Memory B cell (primary cell): Measurements from ENCODE around the gene CYLD.

ENCODE experiments used
- ATAC-seq: fragments of 150-1000 bp; cut with Tn5 transposase; 2 replicates; pipeline ENCODE4 v1.10.0; 2021; ENCODE audit warnings: low read depth, mild to moderate bottlenecking, moderate library complexity
- DNase-seq, 2 donors: peaks; one replicate each; pipeline ENCODE4 v3.0.0; 2022; ENCODE audit warnings: low spot score in 2 of 2
- H3K27ac Mint-ChIP-seq: one replicate; pipeline ENCODE4 v1.8.0; 2022; ENCODE audit warnings: mild to moderate bottlenecking, moderate library complexity, mixed read lengths
- H3K27me3 Mint-ChIP-seq: one replicate; pipeline ENCODE4 v1.8.0; 2022; ENCODE audit warnings: mixed read lengths
- H3K36me3 Mint-ChIP-seq: one replicate; pipeline ENCODE4 v1.8.0; 2022; ENCODE audit warnings: mild to moderate bottlenecking, mixed read lengths
- H3K4me1 Mint-ChIP-seq: one replicate; pipeline ENCODE4 v1.8.0; 2022; ENCODE audit warnings: mixed read lengths
- H3K4me3 Mint-ChIP-seq: one replicate; pipeline ENCODE4 v1.8.0; 2022; ENCODE audit warnings: mild to moderate bottlenecking, moderate library complexity, mixed read lengths
- H3K9me3 Mint-ChIP-seq: one replicate; pipeline ENCODE4 v1.8.0; 2022; ENCODE audit warnings: mixed read lengths

Gene CYLD

DNA sequence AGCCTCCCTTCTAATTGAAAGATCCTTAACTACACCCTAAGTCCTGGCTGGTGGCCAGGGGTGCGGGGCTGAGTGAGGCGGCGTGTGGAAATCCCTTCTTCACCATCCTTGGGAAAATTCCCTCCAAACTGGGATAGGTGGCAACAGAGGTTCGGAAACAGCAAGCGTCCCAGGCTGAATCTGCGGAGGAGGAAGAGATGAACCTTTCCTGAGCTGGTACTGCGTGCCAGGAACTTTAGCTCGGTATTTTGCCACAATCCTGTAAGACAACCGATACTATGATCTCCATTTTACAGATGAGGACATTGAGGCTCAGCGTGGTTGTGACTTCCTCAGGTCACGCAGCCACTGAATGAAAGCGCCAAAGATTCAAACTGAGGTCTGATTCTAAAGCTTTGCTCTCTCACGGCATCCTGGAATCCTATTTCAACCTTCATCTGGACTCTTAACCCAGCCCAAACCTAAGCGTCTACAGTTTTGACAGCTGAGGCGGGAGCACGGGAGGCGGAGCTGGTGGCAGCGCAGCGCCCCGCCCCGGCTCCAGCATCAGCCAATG lies 583 bp upstream of the CYLD start:
- H3K4me1 Mint-ChIP-seq = peaks cover 38% of the 10 kb centered on the region

DNA sequence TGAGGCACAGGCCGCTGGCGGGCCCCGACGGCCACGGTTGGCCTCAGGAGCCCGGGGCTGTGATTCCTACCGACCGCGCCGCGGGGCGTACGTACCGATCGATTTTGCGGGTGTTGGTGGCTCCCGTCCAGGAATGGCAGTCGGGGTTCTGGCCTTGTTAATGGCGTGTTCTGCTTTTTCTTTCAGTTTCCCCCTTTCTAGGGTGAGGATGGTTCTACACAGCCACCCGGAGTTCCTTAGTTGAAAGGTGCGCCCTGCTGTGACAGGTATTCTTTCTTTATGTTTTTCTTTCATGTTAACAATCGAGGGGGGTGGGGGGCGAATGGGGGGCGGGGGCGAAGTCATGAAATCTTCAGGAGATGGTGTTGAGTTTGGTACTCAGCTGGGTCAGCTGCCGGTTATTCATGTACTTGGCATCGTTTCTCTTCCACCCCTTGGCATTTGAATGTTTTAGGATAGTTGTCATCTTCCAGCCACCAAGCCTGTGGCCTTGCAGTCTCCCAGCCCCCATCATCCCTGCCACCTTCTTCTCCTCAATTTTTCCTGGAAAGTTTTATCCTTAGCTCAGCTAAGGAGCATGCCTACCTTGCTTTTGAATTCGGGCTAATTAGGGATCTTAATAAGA lies 802 bp downstream of the CYLD start:
- peak in 1 of 2 donors; percentile 65 for DNase-seq
- Mint-ChIP-seq H3K4me1 (peaks cover 36% of the 10 kb centered on the region), H3K27ac (peak overlapping the region; percentile 97), H3K9me3 (no peaks in the 10 kb centered on the region), H3K4me3 (peak overlapping the region; percentile 86), H3K27me3 (no peaks in the 10 kb centered on the region), H3K36me3 (peaks cover 31% of the 10 kb centered on the region)
- ATAC-seq = peak; percentile 23

More for the DNA sequence above, 583 bp upstream of the CYLD start:
- Mint-ChIP-seq H3K36me3 (peaks cover 31% of the 10 kb centered on the region), H3K9me3 (no peaks in the 10 kb centered on the region), H3K4me3 (peak overlapping the region; percentile 89), H3K27me3 (no peaks in the 10 kb centered on the region), H3K27ac (peak overlapping the region; percentile 97)
- DNase-seq (no peak), ATAC-seq (no peak)

DNA sequence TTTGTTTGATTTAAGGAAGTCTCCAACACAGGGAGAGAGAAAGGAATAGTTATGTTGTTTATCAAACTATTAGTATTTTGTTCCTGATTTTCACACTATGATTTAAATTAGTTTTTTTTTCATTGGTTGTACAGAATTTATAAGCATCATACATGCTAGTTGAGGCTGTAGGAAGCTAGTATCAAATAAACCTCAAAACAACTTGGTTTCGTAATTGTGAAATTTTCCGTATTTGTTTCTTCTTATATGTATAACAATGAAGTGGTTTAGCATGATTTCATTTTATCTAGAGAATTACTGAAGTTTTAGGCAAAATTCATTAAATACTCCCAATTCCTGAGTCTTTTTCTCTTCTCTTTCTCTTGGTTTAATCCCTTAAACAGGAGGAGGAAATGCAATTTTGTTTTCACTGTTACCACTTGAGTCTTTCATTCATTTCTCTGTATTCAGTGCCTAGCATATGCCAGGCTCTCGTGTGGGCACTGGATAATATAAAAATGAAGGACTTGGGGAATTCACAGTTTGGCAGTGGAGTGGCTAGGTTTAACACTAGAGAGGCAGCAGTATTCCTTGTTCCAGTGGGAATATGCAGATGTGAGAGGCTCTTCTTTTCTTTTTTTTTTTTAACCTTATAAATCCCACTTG lies 1.8 kb downstream of the CYLD start:
- Mint-ChIP-seq H3K4me3 (peak overlapping the region; percentile 86), H3K36me3 (peaks cover 25% of the 10 kb centered on the region), H3K27ac (peak overlapping the region; percentile 97), H3K27me3 (no peaks in the 10 kb centered on the region), H3K9me3 (no peaks in the 10 kb centered on the region), H3K4me1 (peaks cover 37% of the 10 kb centered on the region)
- DNase-seq = no peak
- ATAC-seq = no peak

DNA sequence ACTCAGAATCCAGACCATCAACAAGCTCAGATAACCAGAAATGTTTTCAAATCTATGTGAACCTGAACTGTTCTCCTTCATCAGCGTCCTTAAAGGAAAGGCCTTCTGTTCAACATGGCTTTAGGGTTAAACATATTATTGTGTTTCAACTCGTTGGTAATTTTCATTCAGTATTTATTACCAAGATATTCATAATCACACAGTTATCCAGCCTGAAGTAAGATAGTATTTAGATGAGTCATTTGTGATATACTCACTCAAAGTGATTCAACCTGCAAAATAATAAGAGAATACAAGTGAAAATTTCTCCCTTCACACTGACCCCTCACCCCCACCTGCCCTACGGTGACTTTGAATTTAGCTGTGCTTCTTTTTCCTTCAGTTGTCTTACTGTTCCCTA lies 3.0 kb downstream of the CYLD start:
- Mint-ChIP-seq H3K27me3 (no peaks in the 10 kb centered on the region), H3K36me3 (peaks cover 23% of the 10 kb centered on the region), H3K27ac (peak overlapping the region; percentile 97), H3K9me3 (no peaks in the 10 kb centered on the region), H3K4me3 (peak overlapping the region; percentile 33), H3K4me1 (peaks cover 43% of the 10 kb centered on the region)
- DNase-seq (no peak), ATAC-seq (no peak)

DNA sequence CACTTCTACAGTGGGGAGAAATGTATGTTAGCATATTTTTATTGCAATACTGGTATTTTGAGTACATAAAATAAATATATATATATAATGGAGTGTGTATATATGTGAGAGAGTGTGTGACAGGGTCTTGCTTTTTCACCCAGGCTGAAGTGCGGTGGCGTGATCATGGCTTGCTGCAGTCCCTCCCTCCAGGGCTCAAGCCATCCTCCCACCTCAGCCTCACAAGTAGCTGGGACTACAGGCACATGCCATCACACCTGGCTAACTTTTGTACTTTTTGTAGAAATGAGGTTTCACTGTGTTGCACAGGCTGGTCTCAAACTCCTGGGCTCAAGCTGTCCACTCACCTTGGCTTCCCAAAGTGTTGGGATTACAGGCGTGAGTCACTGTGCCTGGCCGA lies 4.1 kb downstream of the CYLD start:
- H3K36me3 Mint-ChIP-seq = peaks cover 23% of the 10 kb centered on the region
- no peak for ATAC-seq
- peak overlapping the region; percentile 97 for H3K27ac Mint-ChIP-seq
- no peaks in the 10 kb centered on the region for H3K9me3 Mint-ChIP-seq
- no peaks in the 10 kb centered on the region for H3K27me3 Mint-ChIP-seq
- DNase-seq = no peak
- no peak overlapping the region for H3K4me3 Mint-ChIP-seq
- H3K4me1 Mint-ChIP-seq = peaks cover 43% of the 10 kb centered on the region

DNA sequence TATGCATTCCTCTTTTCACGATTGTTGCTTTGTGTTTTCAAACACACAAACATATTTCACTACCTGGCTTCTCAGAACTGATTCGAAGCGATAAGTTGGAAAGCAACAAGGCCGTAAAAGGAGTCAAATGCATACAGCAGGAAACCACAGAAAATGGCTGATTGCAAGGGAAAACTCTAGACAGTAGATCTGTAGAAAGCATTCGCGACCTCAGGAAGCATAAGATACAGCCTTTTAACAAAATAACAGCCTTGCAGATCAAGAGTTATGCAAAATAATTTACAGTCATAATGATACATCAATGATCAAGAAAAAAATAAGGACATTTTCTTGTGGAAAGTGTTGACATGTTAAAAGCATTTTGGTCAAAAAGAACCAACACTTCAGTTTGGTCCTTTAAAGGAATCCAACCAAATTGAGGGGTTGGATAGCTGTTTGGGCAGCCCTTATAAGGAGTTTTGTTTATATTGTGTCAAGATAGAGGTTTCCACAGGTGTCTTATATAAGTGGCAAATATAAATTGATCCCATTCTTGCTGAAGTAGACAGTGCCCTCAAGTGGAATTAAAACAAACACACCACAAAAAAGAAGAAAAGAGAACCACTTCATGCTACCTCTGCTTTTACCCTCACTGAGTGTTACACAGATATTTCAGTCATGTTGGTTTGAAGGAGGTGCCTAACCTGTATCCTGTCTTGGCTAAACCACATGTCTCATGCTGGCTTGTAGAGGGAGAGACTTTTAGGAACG lies 5.5 kb downstream of the CYLD start:
- Mint-ChIP-seq H3K4me3 (peak overlapping the region; percentile 38), H3K36me3 (peaks cover 26% of the 10 kb centered on the region), H3K4me1 (peaks cover 41% of the 10 kb centered on the region), H3K9me3 (no peaks in the 10 kb centered on the region), H3K27ac (peak overlapping the region; percentile 38), H3K27me3 (no peaks in the 10 kb centered on the region)
- DNase-seq (peak in 1 of 2 donors; percentile 31), ATAC-seq (peak; percentile 70)

DNA sequence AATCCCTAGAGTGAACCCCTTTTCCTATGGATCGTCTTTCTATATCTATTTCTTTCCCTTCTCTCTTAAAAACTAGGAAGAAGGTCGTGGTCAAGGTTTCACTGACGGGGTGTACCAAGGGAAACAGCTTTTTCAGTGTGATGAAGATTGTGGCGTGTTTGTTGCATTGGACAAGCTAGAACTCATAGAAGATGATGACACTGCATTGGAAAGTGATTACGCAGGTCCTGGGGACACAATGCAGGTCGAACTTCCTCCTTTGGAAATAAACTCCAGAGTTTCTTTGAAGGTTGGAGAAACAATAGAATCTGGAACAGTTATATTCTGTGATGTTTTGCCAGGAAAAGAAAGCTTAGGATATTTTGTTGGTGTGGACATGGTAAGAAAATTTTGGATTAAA lies 9.6 kb downstream of the CYLD start:
- Mint-ChIP-seq H3K9me3 (no peaks in the 10 kb centered on the region), H3K4me1 (peaks cover 24% of the 10 kb centered on the region), H3K36me3 (peaks cover 31% of the 10 kb centered on the region), H3K27me3 (no peaks in the 10 kb centered on the region), H3K4me3 (no peak overlapping the region), H3K27ac (no peak overlapping the region)
- ATAC-seq = no peak
- DNase-seq = no peak

DNA sequence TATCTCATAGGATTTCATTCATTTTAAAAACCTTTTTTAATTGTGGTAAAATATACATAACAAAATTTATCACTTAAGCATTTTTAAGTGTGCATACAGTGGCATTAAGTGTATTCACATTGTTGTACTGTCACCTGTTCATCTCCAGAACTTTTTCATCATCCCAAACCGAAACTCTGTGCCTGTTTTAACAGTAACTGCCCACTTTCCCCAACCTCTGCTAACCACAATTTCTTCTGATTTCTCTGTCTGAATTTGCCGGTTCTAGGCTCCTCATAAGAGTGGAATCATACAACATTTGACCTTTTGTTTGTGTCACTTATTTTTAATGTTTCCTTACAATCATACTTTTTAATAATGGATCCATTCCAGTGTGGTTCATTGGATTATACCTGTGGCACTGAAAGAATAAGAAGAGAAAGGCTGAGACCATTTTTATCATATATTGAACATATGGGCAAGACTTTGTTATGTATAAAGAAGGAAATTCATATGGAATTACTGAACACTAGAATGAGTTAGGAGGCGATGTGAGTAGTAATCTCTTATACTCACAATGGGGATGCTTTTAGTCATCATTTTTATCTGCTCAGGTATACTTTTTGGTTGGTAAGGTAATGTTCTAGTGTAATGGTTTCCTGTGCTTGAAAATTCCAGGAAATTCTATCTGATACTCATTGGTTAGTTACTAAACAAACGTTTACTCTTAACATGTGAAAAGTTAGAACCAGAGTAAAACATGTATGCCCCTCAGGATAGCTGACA lies 10.8 kb downstream of the CYLD start:
- H3K27me3 Mint-ChIP-seq = no peaks in the 10 kb centered on the region
- H3K27ac Mint-ChIP-seq = peak overlapping the region; percentile 36
- ATAC-seq = no peak
- DNase-seq = no peak
- H3K36me3 Mint-ChIP-seq = peaks cover 28% of the 10 kb centered on the region
- peaks cover 20% of the 10 kb centered on the region for H3K4me1 Mint-ChIP-seq
- H3K9me3 Mint-ChIP-seq = no peaks in the 10 kb centered on the region
- H3K4me3 Mint-ChIP-seq = no peak overlapping the region

DNA sequence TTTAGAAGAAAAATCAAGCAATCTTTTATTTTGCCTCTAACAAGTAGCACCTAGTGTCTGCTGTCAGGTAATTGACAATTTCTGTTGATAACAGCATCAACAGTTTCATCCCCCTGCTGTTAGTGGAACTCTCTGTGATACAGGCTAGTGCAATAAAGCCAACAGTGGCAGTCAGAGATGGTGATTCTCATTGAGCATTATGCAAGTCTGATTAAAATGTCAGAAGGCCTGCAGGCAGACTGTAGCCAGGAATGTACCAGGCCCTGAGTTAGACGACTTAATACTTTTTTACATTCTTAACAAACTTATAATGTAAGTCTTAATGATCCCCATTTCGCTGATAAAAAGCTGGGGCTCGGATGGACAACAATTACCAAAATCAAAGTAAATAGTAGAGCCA lies 14.6 kb downstream of the CYLD start:
- DNase-seq = no peak
- Mint-ChIP-seq H3K36me3 (peaks cover 38% of the 10 kb centered on the region), H3K27me3 (no peaks in the 10 kb centered on the region), H3K27ac (no peak overlapping the region), H3K4me3 (no peak overlapping the region), H3K9me3 (no peaks in the 10 kb centered on the region), H3K4me1 (peaks cover 33% of the 10 kb centered on the region)
- no peak for ATAC-seq

DNA sequence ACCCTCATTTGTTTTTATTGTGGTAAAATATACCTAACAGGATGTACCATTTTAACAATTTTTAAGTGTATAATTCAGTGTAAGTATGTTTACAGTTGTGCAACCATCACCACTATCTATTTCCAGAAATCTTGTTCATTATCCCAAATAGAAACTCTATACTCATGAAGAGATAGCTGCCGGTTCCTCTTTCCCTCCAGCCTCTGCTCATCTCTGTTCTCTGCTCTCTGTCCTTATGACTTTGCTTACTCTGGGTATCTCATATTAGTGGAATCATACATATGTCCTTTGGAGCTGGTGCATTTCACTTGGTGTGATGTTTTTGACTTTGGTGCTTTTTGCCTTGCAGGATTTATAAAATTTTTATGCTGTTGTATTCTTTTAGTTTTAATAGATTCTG lies 19.4 kb downstream of the CYLD start:
- no peak overlapping the region for H3K4me3 Mint-ChIP-seq
- no peak for DNase-seq
- H3K4me1 Mint-ChIP-seq = peaks cover 43% of the 10 kb centered on the region
- peaks cover 50% of the 10 kb centered on the region for H3K36me3 Mint-ChIP-seq
- peaks cover 4% of the 10 kb centered on the region for H3K9me3 Mint-ChIP-seq
- peak; percentile 52 for ATAC-seq
- H3K27ac Mint-ChIP-seq = no peak overlapping the region
- H3K27me3 Mint-ChIP-seq = no peaks in the 10 kb centered on the region

DNA sequence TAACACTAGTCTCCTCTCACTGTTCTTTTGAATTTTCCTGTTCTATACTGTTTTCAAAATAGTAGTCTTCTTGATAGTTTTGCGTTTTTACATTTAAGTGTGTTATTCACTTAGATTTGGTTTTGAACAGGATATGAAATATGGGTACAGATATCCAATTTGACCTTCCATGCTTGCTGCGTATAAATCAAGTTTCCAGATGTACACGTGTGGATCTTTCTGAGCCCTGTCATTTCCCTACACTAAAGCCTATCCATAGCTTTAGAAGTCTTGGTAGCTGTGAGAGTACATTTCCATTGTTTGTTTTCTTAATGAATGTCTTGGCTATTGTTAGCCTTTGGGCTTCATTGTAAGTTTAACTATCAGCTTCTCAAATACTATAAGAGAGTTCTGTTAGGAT lies 20.4 kb downstream of the CYLD start:
- peaks cover 48% of the 10 kb centered on the region for H3K4me1 Mint-ChIP-seq
- H3K27ac Mint-ChIP-seq = no peak overlapping the region
- no peak overlapping the region for H3K4me3 Mint-ChIP-seq
- DNase-seq (no peak), ATAC-seq (no peak)
- H3K36me3 Mint-ChIP-seq = peaks cover 58% of the 10 kb centered on the region
- peaks cover 8% of the 10 kb centered on the region for H3K9me3 Mint-ChIP-seq
- H3K27me3 Mint-ChIP-seq = no peaks in the 10 kb centered on the region

DNA sequence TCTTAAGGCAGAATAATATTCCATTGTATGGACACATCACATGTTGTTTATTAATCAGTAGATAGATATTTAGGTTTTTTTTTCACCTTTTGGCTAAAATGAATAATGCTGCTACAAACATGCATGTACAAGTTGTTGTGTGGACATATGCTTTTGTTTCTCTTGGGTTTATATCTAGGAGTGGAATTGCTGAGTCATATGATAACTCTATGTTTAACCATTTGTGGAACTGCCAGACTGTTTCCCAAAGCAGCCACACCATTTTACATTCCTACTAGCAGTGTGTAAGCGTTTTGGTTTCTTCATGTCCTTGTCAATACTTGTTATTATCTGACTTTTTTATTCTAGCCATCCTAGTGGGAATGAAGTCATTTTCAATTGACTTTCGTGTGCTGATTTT lies 21.3 kb downstream of the CYLD start:
- Mint-ChIP-seq H3K36me3 (peaks cover 56% of the 10 kb centered on the region), H3K27ac (no peak overlapping the region)
- no peak for ATAC-seq

DNA sequence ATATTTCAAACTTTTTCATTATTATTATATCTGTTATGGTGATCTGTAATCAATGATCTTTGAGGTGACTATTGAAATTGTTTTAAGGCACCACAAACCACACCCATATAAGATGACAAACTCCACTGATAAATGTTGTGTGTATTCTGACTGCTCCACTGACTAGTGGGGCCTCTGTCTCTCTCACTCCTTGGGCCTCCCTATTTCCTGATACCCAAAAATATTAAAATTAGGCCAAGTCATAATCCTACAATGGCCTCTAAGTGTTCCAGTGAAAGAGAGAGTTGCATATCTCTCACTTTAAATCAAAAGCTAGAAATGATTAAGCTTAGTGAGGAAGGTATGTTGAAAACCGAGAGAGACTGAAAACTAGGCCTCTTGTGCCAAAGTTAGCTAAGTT lies 23.4 kb downstream of the CYLD start:
- Mint-ChIP-seq H3K4me1 (peaks cover 43% of the 10 kb centered on the region), H3K4me3 (no peak overlapping the region), H3K9me3 (peaks cover 13% of the 10 kb centered on the region), H3K27me3 (no peaks in the 10 kb centered on the region), H3K27ac (no peak overlapping the region), H3K36me3 (peaks cover 66% of the 10 kb centered on the region)
- DNase-seq = no peak
- no peak for ATAC-seq

More for the DNA sequence above, 21.3 kb downstream of the CYLD start:
- H3K4me1 Mint-ChIP-seq = peaks cover 44% of the 10 kb centered on the region
- H3K4me3 Mint-ChIP-seq = no peak overlapping the region
- no peaks in the 10 kb centered on the region for H3K27me3 Mint-ChIP-seq
- H3K9me3 Mint-ChIP-seq = peaks cover 8% of the 10 kb centered on the region
- no peak for DNase-seq
